Neural progenitor cell (in vitro differentiated cells): ENCODE data around the gene ZNG1A. TPM values are rescaled to one million over a fixed set of nuclear protein-coding genes. Genes with fewer than 3 reads are reported as not detected.

ENCODE experiments used
- DNase-seq: peaks from one replicate; pipeline ENCODE4 v3.0.0-alpha.2; 2016; ENCODE audit warnings: low spot score
- H2AFZ ChIP-seq: fragments of 200-600 bp; sonication (generic); replicated peaks from 2 replicates; pipeline ENCODE4 v1.6.1; 2016; ENCODE audit warnings: antibody characterized with exemption
- H3F3A ChIP-seq: fragments of 200-600 bp; sonication (generic); 2 replicates; pipeline ENCODE4 v1.6.1; 2016; ENCODE audit warnings: antibody characterized with exemption, low read depth
- H3K27ac ChIP-seq: fragments of 200-600 bp; sonication (generic); 2 replicates; pipeline ENCODE4 v1.5.1; 2016; ENCODE audit warnings: mild to moderate bottlenecking
- H3K27me3 ChIP-seq: fragments of 200-600 bp; sonication (generic); 2 replicates; pipeline ENCODE4 v1.6.1; 2016; ENCODE audit warnings: mild to moderate bottlenecking, moderate library complexity
- H3K36me3 ChIP-seq: fragments of 200-600 bp; sonication (generic); 2 replicates; pipeline ENCODE4 v1.5.1; 2016
- H3K4me1 ChIP-seq: fragments of 200-600 bp; sonication (generic); 2 replicates; pipeline ENCODE4 v1.6.1; 2016; ENCODE audit warnings: mixed run types
- H3K4me2 ChIP-seq: fragments of 200-600 bp; sonication (generic); 2 replicates; pipeline ENCODE4 v1.6.1; 2016
- H3K4me3 ChIP-seq: fragments of 200-600 bp; sonication (generic); 2 replicates; pipeline ENCODE4 v1.5.1; 2016
- H3K79me2 ChIP-seq: fragments of 200-600 bp; sonication (generic); 2 replicates; pipeline ENCODE4 v1.6.1; 2016; ENCODE audit warnings: low read depth
- H3K9ac ChIP-seq: fragments of 200-600 bp; sonication (generic); 2 replicates; pipeline ENCODE4 v1.6.1; 2016
- H3K9me3 ChIP-seq: fragments of 200-600 bp; sonication (generic); 2 replicates; pipeline ENCODE4 v1.5.1; 2016; ENCODE audit warnings: low read depth
- H4K20me1 ChIP-seq: fragments of 200-600 bp; sonication (generic); 2 replicates; pipeline ENCODE4 v1.6.1; 2016; ENCODE audit warnings: low read depth
- H3K27ac Mint-ChIP-seq: 3 replicates; pipeline ENCODE4 v1.8.0; 2021; ENCODE audit warnings: mixed read lengths
- H3K27me3 Mint-ChIP-seq: 2 replicates; pipeline ENCODE4 v1.8.0; 2022; ENCODE audit warnings: low read depth, mild to moderate bottlenecking, inconsistent platforms, moderate library complexity, mixed read lengths; ENCODE audit not compliant: insufficient read depth
- H3K36me3 Mint-ChIP-seq: 3 replicates; pipeline ENCODE4 v1.8.0; 2021; ENCODE audit warnings: mixed read lengths
- H3K4me1 Mint-ChIP-seq: 3 replicates; pipeline ENCODE4 v1.8.0; 2021; ENCODE audit warnings: mixed read lengths
- H3K4me3 Mint-ChIP-seq: 3 replicates; pipeline ENCODE4 v1.8.0; 2021; ENCODE audit warnings: mild to moderate bottlenecking, moderate library complexity, mixed read lengths
- H3K9me3 Mint-ChIP-seq: 3 replicates; pipeline ENCODE4 v1.8.0; 2020; ENCODE audit warnings: mixed read lengths
- CTCF ChIP-seq: fragments of 200-600 bp; sonication (generic); IDR thresholded peaks from 2 replicates; pipeline ENCODE4 v1.5.1; 2017; ENCODE audit warnings: antibody characterized with exemption, mild to moderate bottlenecking
- EZH2 ChIP-seq: fragments of 200-600 bp; sonication (generic); IDR thresholded peaks from 2 replicates; pipeline ENCODE4 v1.6.1; 2017; ENCODE audit warnings: antibody characterized with exemption, mild to moderate bottlenecking, moderate library complexity
- EZH2phosphoT487 ChIP-seq: fragments of 200-600 bp; sonication (generic); IDR thresholded peaks from 2 replicates; pipeline ENCODE4 v1.6.1; 2017; ENCODE audit warnings: antibody characterized with exemption
- total RNA-seq: library from RNA; depleted of rRNA; stranded (reverse); fragments of >200 nt; gene quantifications from 2 replicates; pipeline ENCODE4 v1.2.3, GENCODE V29; 2015; ENCODE audit warnings: low replicate concordance

Gene ZNG1A
- total RNA-seq, 1 donor from 2014 or later: 45.8 TPM

DNA sequence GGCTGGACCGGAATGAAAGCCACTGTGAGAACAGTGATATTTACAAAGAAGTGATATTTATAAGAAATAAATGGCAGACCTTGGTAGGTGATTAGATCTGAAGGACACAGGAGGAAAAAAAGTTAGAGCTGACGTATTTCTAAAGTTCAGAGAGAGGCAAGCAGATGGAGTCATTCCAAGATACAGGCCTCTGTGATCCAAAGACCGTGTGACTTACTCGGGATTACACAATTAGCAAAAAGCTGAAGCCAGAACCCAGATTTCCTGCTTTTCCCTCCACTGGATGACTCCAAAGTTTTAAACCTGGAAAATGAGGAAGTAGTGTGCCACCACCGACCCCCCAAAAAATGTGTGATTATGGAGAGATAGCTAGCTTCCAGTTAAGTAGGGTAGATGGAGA lies 32.7 kb upstream of the ZNG1A start:
- Mint-ChIP-seq H3K36me3 (no peaks in the 10 kb centered on the region), H3K27me3 (peaks cover 14% of the 10 kb centered on the region), H3K9me3 (no peaks in the 10 kb centered on the region), H3K27ac (no peak overlapping the region), H3K4me3 (no peak overlapping the region), H3K4me1 (peaks cover 8% of the 10 kb centered on the region)
- H3K79me2 ChIP-seq: no peaks in the 10 kb centered on the region
- no peaks in the 10 kb centered on the region for H3K36me3 ChIP-seq
- H3K9ac ChIP-seq: no peak overlapping the region
- H3K4me1 ChIP-seq: peaks cover 7% of the 10 kb centered on the region
- peaks cover 20% of the 10 kb centered on the region for H3F3A ChIP-seq
- no peak overlapping the region for H3K27ac ChIP-seq
- H3K4me2 ChIP-seq: no peak overlapping the region
- no peaks in the 10 kb centered on the region for H3K9me3 ChIP-seq
- no peak overlapping the region for H2AFZ ChIP-seq
- H3K4me3 ChIP-seq: no peak overlapping the region
- no peak for TF ChIP-seq EZH2
- no peak for TF ChIP-seq EZH2phosphoT487
- no peak for TF ChIP-seq CTCF
- peaks cover 57% of the 10 kb centered on the region for H3K27me3 ChIP-seq
- no peaks in the 10 kb centered on the region for H4K20me1 ChIP-seq
- DNase-seq: no peak

- Histone ChIP-seq H3K4me1 (peaks cover 7% of the 10 kb centered on the region), H3K9me3 (no peaks in the 10 kb centered on the region), H3K4me2 (no peak overlapping the region), H2AFZ (no peak overlapping the region), H3K27ac (no peak overlapping the region), H3K4me3 (no peak overlapping the region), H4K20me1 (no peaks in the 10 kb centered on the region), H3K36me3 (no peaks in the 10 kb centered on the region), H3K9ac (no peak overlapping the region), H3F3A (peaks cover 20% of the 10 kb centered on the region), H3K27me3 (peaks cover 52% of the 10 kb centered on the region), H3K79me2 (no peaks in the 10 kb centered on the region)
- Mint-ChIP-seq H3K4me1 (peaks cover 6% of the 10 kb centered on the region), H3K27ac (no peak overlapping the region), H3K27me3 (peaks cover 11% of the 10 kb centered on the region), H3K4me3 (no peak overlapping the region), H3K36me3 (no peaks in the 10 kb centered on the region), H3K9me3 (no peaks in the 10 kb centered on the region)
- no peak for TF ChIP-seq EZH2
- no peak for TF ChIP-seq EZH2phosphoT487
- TF ChIP-seq CTCF: no peak
- no peak for DNase-seq
Measured at GRCh38 chr9:211036-211435, 32.2 kb upstream of the ZNG1A start.

GRCh38 chr9:209143-209758 lies 30.4 kb upstream of the ZNG1A start:
- Mint-ChIP-seq H3K9me3 (no peaks in the 10 kb centered on the region), H3K4me1 (no peaks in the 10 kb centered on the region), H3K27me3 (peaks cover under 1% of the 10 kb centered on the region), H3K4me3 (no peak overlapping the region), H3K27ac (no peak overlapping the region), H3K36me3 (no peaks in the 10 kb centered on the region)
- Histone ChIP-seq H3K27me3 (peaks cover 34% of the 10 kb centered on the region), H3K9ac (no peak overlapping the region), H3K4me2 (no peak overlapping the region), H3F3A (peaks cover 5% of the 10 kb centered on the region), H3K9me3 (no peaks in the 10 kb centered on the region), H3K4me3 (no peak overlapping the region), H3K27ac (no peak overlapping the region), H2AFZ (no peak overlapping the region), H3K36me3 (no peaks in the 10 kb centered on the region), H4K20me1 (no peaks in the 10 kb centered on the region), H3K79me2 (no peaks in the 10 kb centered on the region), H3K4me1 (no peaks in the 10 kb centered on the region)
- DNase-seq: no peak
- TF ChIP-seq CTCF (no peak), EZH2 (no peak), EZH2phosphoT487 (no peak)
